ENCODE measurements around the gene NETO2. TPM values are rescaled to one million over a fixed set of nuclear protein-coding genes. Genes with fewer than 3 reads are reported as not detected.

The NETO2 gene
- total RNA-seq, 2 donors from 2014 or later: 3.6 to 19.0 TPM

DNA sequence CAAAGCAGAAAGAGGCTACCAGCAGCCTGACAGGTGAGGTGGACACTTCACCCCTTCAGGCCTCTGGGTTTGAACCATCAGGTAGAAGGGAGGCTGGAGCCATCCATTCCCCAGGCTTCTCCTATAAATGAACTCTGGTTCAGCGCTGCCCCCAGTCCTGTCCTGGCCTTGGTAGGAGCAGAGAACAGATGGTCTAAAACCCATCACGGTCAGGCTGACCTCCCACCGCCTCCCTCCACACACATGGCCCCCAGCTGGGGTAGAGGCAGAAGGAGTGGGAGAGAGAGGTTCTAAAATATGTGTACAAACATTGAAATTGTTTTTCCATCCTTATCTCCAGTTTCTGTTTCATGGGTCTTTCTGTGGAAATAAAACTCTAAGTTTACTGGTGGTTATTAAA is 110.6 kb downstream of the NETO2 start:
- no peak overlapping the region for H3K27ac ChIP-seq
- peaks cover 4% of the 10 kb centered on the region for H3K4me1 ChIP-seq
- H3K9me3 ChIP-seq: no peaks in the 10 kb centered on the region
- DNase-seq: no peak
- intact Hi-C loops (cut with DNase I): loop anchor here (10.0 kb wide), 1 partner anchor 112 kb away; the partner anchor contains the start of gene NETO2
- no peaks in the 10 kb centered on the region for H3K27me3 ChIP-seq
- no peaks in the 10 kb centered on the region for H3K36me3 ChIP-seq
- TF ChIP-seq, protein P1, sequence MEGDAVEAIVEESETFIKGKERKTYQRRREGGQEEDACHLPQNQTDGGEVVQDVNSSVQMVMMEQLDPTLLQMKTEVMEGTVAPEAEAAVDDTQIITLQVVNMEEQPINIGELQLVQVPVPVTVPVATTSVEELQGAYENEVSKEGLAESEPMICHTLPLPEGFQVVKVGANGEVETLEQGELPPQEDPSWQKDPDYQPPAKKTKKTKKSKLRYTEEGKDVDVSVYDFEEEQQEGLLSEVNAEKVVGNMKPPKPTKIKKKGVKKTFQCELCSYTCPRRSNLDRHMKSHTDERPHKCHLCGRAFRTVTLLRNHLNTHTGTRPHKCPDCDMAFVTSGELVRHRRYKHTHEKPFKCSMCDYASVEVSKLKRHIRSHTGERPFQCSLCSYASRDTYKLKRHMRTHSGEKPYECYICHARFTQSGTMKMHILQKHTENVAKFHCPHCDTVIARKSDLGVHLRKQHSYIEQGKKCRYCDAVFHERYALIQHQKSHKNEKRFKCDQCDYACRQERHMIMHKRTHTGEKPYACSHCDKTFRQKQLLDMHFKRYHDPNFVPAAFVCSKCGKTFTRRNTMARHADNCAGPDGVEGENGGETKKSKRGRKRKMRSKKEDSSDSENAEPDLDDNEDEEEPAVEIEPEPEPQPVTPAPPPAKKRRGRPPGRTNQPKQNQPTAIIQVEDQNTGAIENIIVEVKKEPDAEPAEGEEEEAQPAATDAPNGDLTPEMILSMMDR (IDR thresholded peaks at IDR 0.05): no peak
- no peak overlapping the region for H3K9ac ChIP-seq (ENCODE audit: low read depth in 2 of 2, low read length in 2 of 2)
- no peak overlapping the region for H3K4me3 ChIP-seq

DNA sequence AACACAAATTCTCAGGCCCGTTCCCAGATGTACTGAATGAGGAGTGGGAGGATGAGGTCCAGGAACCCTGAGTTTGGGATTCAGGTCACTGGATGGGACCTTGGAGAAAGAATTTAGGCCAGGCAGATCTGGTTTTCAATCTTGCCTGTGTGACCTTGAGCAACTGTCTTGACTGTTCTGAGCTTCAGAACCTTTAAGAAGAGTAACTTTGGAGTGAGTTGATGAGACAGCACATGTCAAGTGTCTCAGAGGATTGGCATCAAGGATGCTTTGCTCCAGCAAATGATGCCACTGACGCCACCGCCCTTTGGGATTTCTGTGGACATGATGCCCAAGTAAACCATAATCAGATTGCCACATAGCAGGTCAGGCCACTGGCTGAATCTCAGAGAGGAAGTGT is 114.0 kb downstream of the NETO2 start:
- Histone ChIP-seq H3K4me1 (no peaks in the 10 kb centered on the region), H3K27me3 (no peaks in the 10 kb centered on the region), H3K9ac (ENCODE audit: low read depth in 2 of 2, low read length in 2 of 2) (no peak overlapping the region), H3K27ac (no peak overlapping the region), H3K9me3 (no peaks in the 10 kb centered on the region), H3K36me3 (no peaks in the 10 kb centered on the region), H3K4me3 (no peak overlapping the region)
- no peak for DNase-seq
- intact Hi-C loops (cut with DNase I): loop anchor here (10.0 kb wide), 1 partner anchor 115 kb away; the partner anchor contains the start of gene NETO2
- TF ChIP-seq, protein P1 (IDR thresholded peaks at IDR 0.05): no peak

DNA sequence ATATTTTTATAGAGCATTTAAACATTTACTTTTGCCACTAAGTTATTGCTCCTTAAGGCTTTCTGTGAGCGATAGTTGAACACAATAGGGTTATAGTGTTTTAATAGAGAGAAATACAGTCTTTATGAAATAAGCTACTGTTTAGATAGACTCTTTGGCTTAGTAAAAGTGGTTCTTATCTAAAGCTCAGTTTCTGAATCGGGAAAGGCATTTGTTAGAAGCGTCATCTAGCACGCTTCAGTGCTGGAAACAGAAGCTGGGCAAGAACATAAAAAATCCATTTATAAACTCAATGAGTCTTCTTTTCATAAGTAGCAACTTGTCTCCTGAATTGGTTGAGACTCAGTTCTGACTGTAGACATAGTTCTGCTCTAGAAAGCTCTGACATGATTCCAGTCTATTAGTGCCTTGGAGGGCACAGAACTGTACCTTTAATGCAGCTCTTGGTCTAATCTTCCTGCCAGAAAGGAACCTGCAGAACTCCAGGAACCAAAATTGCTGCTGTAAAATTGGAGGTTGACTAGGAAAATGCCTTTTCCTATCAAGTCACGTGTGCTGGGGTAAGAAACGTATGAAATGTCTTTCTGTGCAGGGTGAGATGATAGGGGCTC is 114.9 kb downstream of the NETO2 start:
- H3K36me3 ChIP-seq: no peaks in the 10 kb centered on the region
- H3K27me3 ChIP-seq: no peaks in the 10 kb centered on the region
- no peak overlapping the region for H3K9ac ChIP-seq (ENCODE audit: low read depth in 2 of 2, low read length in 2 of 2)
- no peaks in the 10 kb centered on the region for H3K9me3 ChIP-seq
- TF ChIP-seq, protein P1 (IDR thresholded peaks at IDR 0.05): no peak
- no peaks in the 10 kb centered on the region for H3K4me1 ChIP-seq
- intact Hi-C loops (cut with DNase I): no loop called here
- no peak overlapping the region for H3K4me3 ChIP-seq
- no peak overlapping the region for H3K27ac ChIP-seq
- DNase-seq: no peak

Other genes with a start within 250 kb of the NETO2 start
- gene DNAJA2, start 170.3 kb downstream of the NETO2 start, total RNA-seq: 10 to 100 TPM; 58.2 to 70.4 TPM